Pancreas (tissue), 10 donors: ENCODE results near the gene SFXN3. TPM values are rescaled to one million over a fixed set of nuclear protein-coding genes. Genes with fewer than 3 reads are reported as not detected.

ENCODE experiments used
- ATAC-seq, 4 donors: fragments of 200-7000 bp; cut with Tn5 transposase; one replicate each; pipeline versions ENCODE4 v1.8.0 to v1.9.1; 2020; ENCODE audit warnings: mild to moderate bottlenecking in 4 of 4, moderate library complexity in 4 of 4
- DNase-seq, 6 donors: peaks; one replicate each; pipeline ENCODE4 v3.0.0-alpha.2; 2020
- FAIRE-seq: peaks from 2 replicates; lab custom pipeline; 2012; peaks lifted over from hg19 to GRCh38; lab: Jason Lieb, UNC
- H3K27ac ChIP-seq, 4 donors: fragments of 200-600 bp; sonication (generic); 1 replicate in 3 of 4; 2 replicates in 1 of 4; pipeline versions ENCODE4 v1.5.0 to v1.8.0; 2020
- H3K27me3 ChIP-seq, 4 donors: fragments of 200-600 bp; one replicate each; pipeline ENCODE4 v1.8.0; 2021
- H3K36me3 ChIP-seq, 3 donors: fragments of 200-600 bp; sonication (generic) in 1 of 3; one replicate each; pipeline versions ENCODE4 v1.5.0 to v1.8.0; 2020 to 2021
- H3K4me1 ChIP-seq, 3 donors: fragments of 200-600 bp; one replicate each; pipeline ENCODE4 v1.8.0; 2021
- H3K4me3 ChIP-seq, 4 donors: fragments of 200-600 bp; sonication (generic) in 2 of 4; one replicate each; pipeline versions ENCODE4 v1.5.0 to v1.8.0; 2020 to 2021
- H3K9me3 ChIP-seq, 4 donors: fragments of 200-600 bp; one replicate each; pipeline ENCODE4 v1.8.0; 2021
- CTCF ChIP-seq, 4 donors: fragments of 200-600 bp; sonication (generic) in 3 of 4; IDR thresholded peaks; one replicate each; pipeline versions ENCODE4 v1.5.0 to v1.8.0; 2021; ENCODE audit warnings: antibody characterized with exemption in 4 of 4
- WGBS, 2 donors: extraction: QIAGEN DNeasy Blood & Tissue Kit; methylation state at CpG; one replicate each; pipeline ENCODE4 v1.1.7; 2013; 5-methylcytosine and 5-hydroxymethylcytosine counted together
- intact Hi-C, 3 donors: fragments of 100-400 bp; cut with DNase I; formaldehyde crosslinking; loops; one replicate each; pipeline versions ENCODE4 v1.11.1 to v1.14.2; 2022
- polyA plus RNA-seq, 2 donors: library from polyadenylated mRNA; stranded (reverse); fragments of 200-250 nt; gene quantifications; one replicate each; pipeline ENCODE4 v1.2.3, GENCODE V29; 2013
- total RNA-seq, 6 donors: library from RNA; stranded (reverse); fragmentation: NEBNext Ultra II Directional in 4 of 6; extraction: Animal tissue kit (Norgen Biotek cat#: 25700) in 4 of 6; gene quantifications; one replicate each; pipeline versions ENCODE4 v1.2.1 to v1.2.4, GENCODE V29; 2021 to 2023
- donor health status: healthy with polysubstance abuse.
- donor health status: DM: no; HTN: no; CAD: no; lungs with moderate emphysema.
- donor health status: DM: no; HTN: no; CAD: no.
- donor health status: control.
- donor health status: control.
- donor health status: Bipolar disorder and iron deficiency.
- donor health status: DM: yes; HTN: yes; CAD: no.
- donor health status: DM: no; HTN: no; CAD: no.
- donor health status: DM: no; HTN: no; CAD: no.
- donor health status: DM: yes; HTN: yes; CAD: no.

The SFXN3 gene
- total and polyA plus RNA-seq, 8 donors, result 8.2 to 33.5 (median 16.4) TPM

- TF ChIP-seq CTCF (IDR thresholded peaks at IDR 0.05), result no peak
- intact Hi-C loops, result no loop called here
- ATAC-seq (no peak), DNase-seq (no peak), FAIRE-seq (no peak)
- Histone ChIP-seq H3K36me3 (peaks cover 0 to 25% (median 18%) of the 10 kb centered on the region in 3 donors), H3K27ac (no peak overlapping the region), H3K4me1 (peaks cover 5 to 12% (median 6%) of the 10 kb centered on the region in 3 donors), H3K9me3 (no peaks in the 10 kb centered on the region), H3K27me3 (no peaks in the 10 kb centered on the region), H3K4me3 (no peak overlapping the region)
- 71 to 81% methylated on average over 5 of the region's 5 CpGs for WGBS, 2 donors
Observed at GRCh38 chr10:101038484-101038883, 7.5 kb downstream of the SFXN3 start.

- TF ChIP-seq CTCF (IDR thresholded peaks at IDR 0.05), result no peak
- Histone ChIP-seq H3K27me3 (no peaks in the 10 kb centered on the region), H3K4me1 (peaks cover 5 to 12% (median 6%) of the 10 kb centered on the region in 3 donors), H3K9me3 (no peaks in the 10 kb centered on the region), H3K27ac (no peak overlapping the region), H3K36me3 (peaks cover 0 to 25% (median 18%) of the 10 kb centered on the region in 3 donors), H3K4me3 (no peak overlapping the region)
- FAIRE-seq (no peak), ATAC-seq (no peak), DNase-seq (no peak)
- intact Hi-C loops, result no loop called here
- 93 to 100% methylated on average over 3 of the region's 3 CpGs for WGBS, 2 donors
Observed at GRCh38 chr10:101040061-101040460, 9.0 kb downstream of the SFXN3 start.

GRCh38 chr10:101040851-101041250 lies 9.8 kb downstream of the SFXN3 start:
- intact Hi-C loops, result no loop called here
- peaks cover 5 to 12% (median 6%) of the 10 kb centered on the region in 3 donors for H3K4me1 ChIP-seq
- H3K36me3 ChIP-seq, result peaks cover 0 to 20% (median 17%) of the 10 kb centered on the region in 3 donors
- no peak for ATAC-seq
- no peaks in the 10 kb centered on the region for H3K9me3 ChIP-seq
- no peak overlapping the region for H3K4me3 ChIP-seq
- WGBS, 2 donors, result 39 to 43% methylated on average over 2 of the region's 2 CpGs
- H3K27ac ChIP-seq, result no peak overlapping the region
- no peak for DNase-seq
- no peak for TF ChIP-seq CTCF (IDR thresholded peaks at IDR 0.05)
- FAIRE-seq, result no peak
- H3K27me3 ChIP-seq, result no peaks in the 10 kb centered on the region

- no peaks in the 10 kb centered on the region for H3K27me3 ChIP-seq
- peak; percentile 77 to 83 (median 80) for DNase-seq
- H3K4me3 ChIP-seq, result no peak overlapping the region
- H3K4me1 ChIP-seq, result peaks cover 5 to 12% (median 6%) of the 10 kb centered on the region in 3 donors
- intact Hi-C loops, result no loop called here
- H3K27ac ChIP-seq, result no peak overlapping the region
- peak; percentile 57 to 84 (median 74) for ATAC-seq
- peak; percentile 54 for FAIRE-seq
- no peaks in the 10 kb centered on the region for H3K9me3 ChIP-seq
- TF ChIP-seq CTCF (IDR thresholded peaks at IDR 0.05), result peak; percentile 56 to 83 (median 76)
- H3K36me3 ChIP-seq, result peaks cover 0 to 16% (median 12%) of the 10 kb centered on the region in 3 donors
- WGBS, 2 donors, result 21 to 29% methylated on average over 5 to 6 of the region's 6 CpGs
Observed at GRCh38 chr10:101041252-101041761, 10.3 kb downstream of the SFXN3 start.

GRCh38 chr10:101042118-101042517 lies 11.1 kb downstream of the SFXN3 start:
- intact Hi-C loops, result no loop called here
- Histone ChIP-seq H3K9me3 (no peaks in the 10 kb centered on the region), H3K27me3 (no peaks in the 10 kb centered on the region), H3K27ac (peak overlapping the region; percentile 80 to 96 (median 85)), H3K36me3 (peaks cover 0 to 8% (median 7%) of the 10 kb centered on the region in 3 donors), H3K4me1 (peaks cover 5 to 12% (median 6%) of the 10 kb centered on the region in 3 donors), H3K4me3 (peak overlapping the region in 2 of 4 donors; percentile 43 to 44)
- no peak for FAIRE-seq
- no peak for TF ChIP-seq CTCF (IDR thresholded peaks at IDR 0.05)
- no peak for DNase-seq
- WGBS, 2 donors, result 57 to 74% methylated on average over 4 of the region's 4 CpGs
- no peak for ATAC-seq
